ENCODE data around the gene MCU.
"Not testable (repeated sequence)": the region's sequence is repeated elsewhere in the genome, so short reads cannot be mapped to it uniquely, and the experiment has no call there.

MCU gene

GRCh38 chr10:72910705-72911104 lies 218.8 kb downstream of the MCU start:
- no peak for DNase-seq (ENCODE audit: low spot score)
- no peak overlapping the region for H3K27ac ChIP-seq
- no peak for TF ChIP-seq CTCF (conservative IDR thresholded peaks at IDR 0.05; ENCODE audit: low read depth)
- CTCF ChIA-PET: no interaction called here
- POLR2A ChIA-PET (ENCODE audit: low non-redundant PET): no interaction called here

GRCh38 chr10:72911758-72912157 lies 219.8 kb downstream of the MCU start:
- ChIA-PET POLR2A (ENCODE audit: low non-redundant PET) (no interaction called here), CTCF (interaction anchor here (0.7 kb wide), 1 partner anchor 29 kb away, joined by 4 read pairs; no protein-coding TSS in a partner anchor)
- DNase-seq (ENCODE audit: low spot score): no peak
- no peak overlapping the region for H3K27ac ChIP-seq
- no peak for TF ChIP-seq CTCF (conservative IDR thresholded peaks at IDR 0.05; ENCODE audit: low read depth)

- no peak overlapping the region for H3K27ac ChIP-seq
- no peak for DNase-seq (ENCODE audit: low spot score)
- POLR2A ChIA-PET (ENCODE audit: low non-redundant PET): no interaction called here
- CTCF ChIA-PET: interaction anchor here (0.7 kb wide), 2 partner anchors 9 to 13 kb away, joined by 3 read pairs; no protein-coding TSS in a partner anchor
- TF ChIP-seq CTCF (conservative IDR thresholded peaks at IDR 0.05; ENCODE audit: low read depth): no peak
Measured at GRCh38 chr10:72912736-72913135, 220.8 kb downstream of the MCU start.

- ChIA-PET CTCF (interaction anchor here (0.7 kb wide), 2 partner anchors 10 to 12 kb away, joined by 3 read pairs; no protein-coding TSS in a partner anchor), POLR2A (ENCODE audit: low non-redundant PET) (no interaction called here)
- no peak for DNase-seq (ENCODE audit: low spot score)
- no peak for TF ChIP-seq CTCF (conservative IDR thresholded peaks at IDR 0.05; ENCODE audit: low read depth)
- H3K27ac ChIP-seq: no peak overlapping the region
Measured at GRCh38 chr10:72913287-72913686, 221.3 kb downstream of the MCU start.

- H3K27ac ChIP-seq; DNase-seq (ENCODE audit: low spot score); POLR2A ChIA-PET (ENCODE audit: low non-redundant PET): not testable (repeated sequence)
- CTCF ChIA-PET: interaction anchor here (0.6 kb wide), 1 partner anchor 8 kb away, joined by 3 read pairs; no protein-coding TSS in a partner anchor
Measured at GRCh38 chr10:72917201-72917600, 225.3 kb downstream of the MCU start.

GRCh38 chr10:72917803-72918332 lies 225.9 kb downstream of the MCU start:
- H3K27ac ChIP-seq; DNase-seq (ENCODE audit: low spot score); CTCF ChIA-PET; POLR2A ChIA-PET (ENCODE audit: low non-redundant PET): not testable (repeated sequence)

- ChIA-PET CTCF (no interaction called here), POLR2A (ENCODE audit: low non-redundant PET) (no interaction called here)
- no peak for DNase-seq (ENCODE audit: low spot score)
- no peak for TF ChIP-seq CTCF (conservative IDR thresholded peaks at IDR 0.05; ENCODE audit: low read depth)
- no peak overlapping the region for H3K27ac ChIP-seq
Measured at GRCh38 chr10:72918352-72918751, 226.4 kb downstream of the MCU start.

- POLR2A ChIA-PET (ENCODE audit: low non-redundant PET); H3K27ac ChIP-seq; DNase-seq (ENCODE audit: low spot score): not testable (repeated sequence)
- CTCF ChIA-PET: interaction anchor here (0.6 kb wide), 2 partner anchors 68 to 831 kb away, joined by 3 to 6 read pairs; no protein-coding TSS in a partner anchor
Measured at GRCh38 chr10:72921147-72921683, 229.3 kb downstream of the MCU start.

Data from RWPE1 (cell line).